ENCODE results near the gene TPCN1.

- TF ChIP-seq CTCF (IDR thresholded peaks at IDR 0.05) (no peak), POLR2A (IDR thresholded peaks at IDR 0.05) (no peak)
Measured at GRCh38 chr12:113242026-113242418, 20.8 kb downstream of the TPCN1 start.

Data from Peyer's patch (tissue), 4 donors.